ENCODE measurements around the gene OR2Y1. TPM values are rescaled to one million over a fixed set of nuclear protein-coding genes. Genes with fewer than 3 reads are reported as not detected.
"Not testable (repeated sequence)": the region's sequence is repeated elsewhere in the genome, so short reads cannot be mapped to it uniquely, and the experiment has no call there.

The OR2Y1 gene
- total RNA-seq, 1 donor from 2014 or later, result not detected

DNA sequence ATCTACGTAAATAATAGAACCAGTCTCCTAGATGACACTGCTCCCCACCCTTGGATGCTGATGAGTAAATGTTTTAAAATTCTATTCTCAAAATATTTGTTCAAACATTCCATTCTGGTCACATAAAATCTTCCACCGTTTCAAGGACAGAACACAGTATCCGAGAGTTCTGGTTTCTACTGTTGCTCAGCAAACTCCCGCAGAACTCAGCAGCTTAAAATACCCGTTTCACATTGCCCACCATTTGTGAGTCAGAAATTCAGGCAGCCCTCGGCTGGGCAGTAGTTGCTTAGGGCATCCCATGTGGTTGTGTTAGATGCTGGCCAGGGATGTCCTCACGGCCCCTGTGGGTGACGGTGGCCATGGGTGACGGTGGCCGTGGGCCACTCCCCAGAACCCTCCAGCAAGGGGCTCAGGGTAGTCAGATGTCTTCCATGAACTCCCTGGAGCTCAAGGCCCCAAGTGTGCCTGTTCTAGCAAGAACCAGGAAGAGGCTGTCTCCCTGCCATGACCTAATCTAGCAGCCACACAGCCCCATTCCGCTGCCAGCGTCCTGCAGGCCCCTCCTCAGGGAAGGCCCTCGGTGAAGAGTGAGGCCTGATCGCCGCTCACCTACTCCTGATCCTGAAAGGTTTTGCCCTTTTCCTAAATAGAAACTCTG is 45.4 kb upstream of the OR2Y1 start:
- no peaks in the 10 kb centered on the region for H3K27me3 ChIP-seq
- intact Hi-C loops (cut with DNase I), result no loop called here
- ATAC-seq, result peak; percentile 34
- H3K36me3 ChIP-seq, result peaks cover 15% of the 10 kb centered on the region
- H3K9me3 ChIP-seq, result no peaks in the 10 kb centered on the region
- TF ChIP-seq, protein P1, sequence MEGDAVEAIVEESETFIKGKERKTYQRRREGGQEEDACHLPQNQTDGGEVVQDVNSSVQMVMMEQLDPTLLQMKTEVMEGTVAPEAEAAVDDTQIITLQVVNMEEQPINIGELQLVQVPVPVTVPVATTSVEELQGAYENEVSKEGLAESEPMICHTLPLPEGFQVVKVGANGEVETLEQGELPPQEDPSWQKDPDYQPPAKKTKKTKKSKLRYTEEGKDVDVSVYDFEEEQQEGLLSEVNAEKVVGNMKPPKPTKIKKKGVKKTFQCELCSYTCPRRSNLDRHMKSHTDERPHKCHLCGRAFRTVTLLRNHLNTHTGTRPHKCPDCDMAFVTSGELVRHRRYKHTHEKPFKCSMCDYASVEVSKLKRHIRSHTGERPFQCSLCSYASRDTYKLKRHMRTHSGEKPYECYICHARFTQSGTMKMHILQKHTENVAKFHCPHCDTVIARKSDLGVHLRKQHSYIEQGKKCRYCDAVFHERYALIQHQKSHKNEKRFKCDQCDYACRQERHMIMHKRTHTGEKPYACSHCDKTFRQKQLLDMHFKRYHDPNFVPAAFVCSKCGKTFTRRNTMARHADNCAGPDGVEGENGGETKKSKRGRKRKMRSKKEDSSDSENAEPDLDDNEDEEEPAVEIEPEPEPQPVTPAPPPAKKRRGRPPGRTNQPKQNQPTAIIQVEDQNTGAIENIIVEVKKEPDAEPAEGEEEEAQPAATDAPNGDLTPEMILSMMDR (IDR thresholded peaks at IDR 0.05), result no peak
- peak overlapping the region; percentile 69 for H3K27ac ChIP-seq
- H3K4me1 ChIP-seq, result peaks cover 36% of the 10 kb centered on the region
- DNase-seq, result peak; percentile 66
- no peak overlapping the region for H3K4me3 ChIP-seq

DNA sequence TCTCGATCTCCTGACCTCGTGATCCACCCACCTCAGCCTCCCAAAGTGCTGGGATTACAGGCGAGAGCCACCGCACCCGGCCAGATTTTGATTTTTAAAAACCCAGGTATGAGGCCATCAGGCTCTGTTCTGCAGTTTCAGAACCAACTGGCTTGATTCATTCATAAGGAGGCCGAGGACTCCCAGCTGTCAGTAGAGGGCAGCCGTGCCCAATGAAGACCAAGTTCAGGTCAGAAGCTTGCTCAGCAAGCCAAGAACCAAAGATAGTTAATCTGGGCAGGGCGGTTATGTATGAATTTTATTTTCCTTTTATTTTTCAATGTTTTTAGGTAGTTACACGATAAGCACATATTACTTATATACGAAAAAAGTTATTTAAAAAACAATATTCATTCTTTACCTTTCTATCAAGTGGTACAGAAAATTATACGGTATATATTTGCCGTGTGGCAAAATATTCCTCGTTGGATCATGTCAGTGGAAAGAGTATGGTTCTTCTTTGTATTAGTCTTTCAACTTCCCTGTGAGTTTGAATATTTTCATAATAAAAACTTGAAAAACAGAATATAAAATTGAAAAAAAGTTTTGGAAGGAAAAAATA is 44.7 kb upstream of the OR2Y1 start:
- Histone ChIP-seq H3K27me3 (no peaks in the 10 kb centered on the region), H3K4me1 (peaks cover 34% of the 10 kb centered on the region), H3K4me3 (no peak overlapping the region), H3K36me3 (peaks cover 9% of the 10 kb centered on the region), H3K27ac (peak overlapping the region; percentile 69), H3K9me3 (no peaks in the 10 kb centered on the region)
- DNase-seq, result peak; percentile 84
- intact Hi-C loops (cut with DNase I), result no loop called here
- TF ChIP-seq, protein P1 (IDR thresholded peaks at IDR 0.05), result peak; percentile 79
- ATAC-seq, result peak; percentile 84

DNA sequence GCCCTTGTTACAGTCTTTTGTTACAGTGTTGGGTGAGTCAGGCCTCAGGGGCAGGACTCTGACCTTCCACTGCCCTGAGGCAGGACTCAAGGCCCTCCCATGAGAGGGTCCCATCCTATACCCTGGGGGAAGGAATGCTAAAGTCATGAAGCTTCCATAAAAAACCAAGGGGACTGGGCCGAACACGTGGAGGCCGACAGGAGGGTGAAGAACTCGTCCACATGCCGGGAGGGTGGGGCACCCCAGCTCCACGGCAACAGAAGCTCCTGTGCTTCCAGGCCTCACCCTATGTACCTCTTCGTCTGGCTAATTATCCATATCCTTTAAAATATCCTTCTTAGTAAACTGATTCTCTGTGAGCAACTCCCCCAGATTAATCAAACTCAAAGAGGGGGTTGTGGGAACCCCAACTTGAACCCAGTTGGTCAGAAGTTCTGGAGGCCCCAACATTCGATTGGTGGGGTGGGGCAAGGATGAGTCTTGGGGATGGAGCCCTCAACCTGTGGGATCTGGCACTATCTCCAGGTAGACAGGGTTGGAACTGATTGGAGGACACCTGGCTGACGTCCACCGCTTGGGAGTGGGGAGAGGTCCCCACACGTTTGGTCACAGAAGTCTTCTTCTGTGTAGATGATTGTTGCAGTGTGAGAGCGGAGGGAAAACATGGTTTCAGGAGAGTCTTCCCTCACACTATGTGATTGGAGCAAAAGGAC is 43.6 kb upstream of the OR2Y1 start:
- TF ChIP-seq, protein P1 (IDR thresholded peaks at IDR 0.05), result no peak
- Histone ChIP-seq H3K4me3 (no peak overlapping the region), H3K27ac (no peak overlapping the region), H3K4me1 (peaks cover 34% of the 10 kb centered on the region), H3K9me3 (no peaks in the 10 kb centered on the region), H3K36me3 (no peaks in the 10 kb centered on the region), H3K27me3 (no peaks in the 10 kb centered on the region)
- DNase-seq (peak; percentile 54), ATAC-seq (no peak)
- intact Hi-C loops (cut with DNase I), result no loop called here

DNA sequence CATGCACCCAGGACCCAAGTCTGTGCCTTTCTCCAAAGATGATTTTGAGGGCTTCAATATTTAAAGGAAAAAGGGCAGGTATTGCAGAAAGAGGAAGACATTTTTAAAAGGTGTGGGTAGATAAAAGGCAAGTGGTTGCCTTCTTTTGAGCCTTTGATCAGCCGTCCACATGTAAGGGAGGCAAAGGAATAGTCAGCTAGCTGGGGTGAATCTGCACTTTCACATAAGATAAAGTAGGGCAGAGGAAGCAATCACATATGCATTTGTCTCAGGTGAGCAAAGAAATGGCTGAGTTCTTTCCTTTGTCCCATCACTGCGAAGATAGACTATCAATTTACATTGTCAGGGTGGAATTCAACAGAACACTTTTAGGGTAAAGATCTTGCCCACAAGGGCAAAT is 42.9 kb upstream of the OR2Y1 start:
- Histone ChIP-seq H3K9me3 (no peaks in the 10 kb centered on the region), H3K36me3 (no peaks in the 10 kb centered on the region), H3K27me3 (no peaks in the 10 kb centered on the region), H3K27ac (no peak overlapping the region), H3K4me1 (peaks cover 32% of the 10 kb centered on the region), H3K4me3 (no peak overlapping the region)
- ATAC-seq, result no peak
- TF ChIP-seq, protein P1 (IDR thresholded peaks at IDR 0.05), result no peak
- intact Hi-C loops (cut with DNase I), result no loop called here
- DNase-seq, result no peak

DNA sequence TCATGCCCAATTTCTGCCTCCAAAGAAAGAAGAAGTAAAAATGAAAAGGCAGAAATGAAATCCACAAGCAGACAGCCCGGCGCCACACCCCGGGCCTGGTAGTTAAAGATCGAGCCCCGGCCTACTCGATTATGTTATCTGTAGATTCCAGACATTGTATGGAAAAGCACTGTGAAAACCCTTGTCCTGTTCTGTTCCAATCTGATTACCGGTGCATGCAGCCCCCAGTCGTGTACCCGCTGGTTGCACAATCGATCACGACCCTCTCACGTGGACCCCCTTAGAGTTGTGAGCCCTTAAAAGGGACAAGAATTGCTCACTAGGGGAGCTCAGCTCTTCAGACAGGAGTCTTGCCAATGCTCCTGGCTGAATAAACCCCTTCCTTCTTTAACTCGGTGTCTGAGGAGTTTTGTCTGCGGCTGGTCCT is 42.1 kb upstream of the OR2Y1 start:
- H3K27me3 ChIP-seq; H3K36me3 ChIP-seq; DNase-seq; H3K9me3 ChIP-seq; H3K27ac ChIP-seq; H3K4me3 ChIP-seq; intact Hi-C loops (cut with DNase I); ATAC-seq: not testable (repeated sequence)
- peaks cover 23% of the 10 kb centered on the region for H3K4me1 ChIP-seq
